Skeletal muscle satellite cell (primary cell): ENCODE results near the gene CRKL.
A peak's percentile ranks its signal among the peaks of the same experiment; 100 is the strongest.
"Not testable (repeated sequence)": the region's sequence is repeated elsewhere in the genome, so short reads cannot be mapped to it uniquely, and the experiment has no call there.

Source experiments
- H3K27me3 ChIP-seq: 2 replicates; pipeline ENCODE4 v1.7.0; 2013; ENCODE audit warnings: low read length; ENCODE audit not compliant: control insufficient read depth, insufficient read depth
- H3K36me3 ChIP-seq: 2 replicates; pipeline ENCODE4 v1.7.0; 2013; ENCODE audit warnings: mild to moderate bottlenecking, control low read depth, low read length; ENCODE audit not compliant: insufficient read depth
- H3K4me1 ChIP-seq: 2 replicates; pipeline ENCODE4 v1.7.0; 2013; ENCODE audit warnings: low read length; ENCODE audit not compliant: control insufficient read depth, insufficient read depth
- H3K4me2 ChIP-seq: 2 replicates; pipeline ENCODE4 v1.7.0; 2013; ENCODE audit warnings: mild to moderate bottlenecking, low read length
- H3K4me3 ChIP-seq: 2 replicates; pipeline ENCODE4 v1.7.0; 2013; ENCODE audit warnings: low read length
- H3K9ac ChIP-seq: 2 replicates; pipeline ENCODE4 v1.7.0; 2013; ENCODE audit warnings: mild to moderate bottlenecking, low read depth, low read length, moderate library complexity
- H3K9me3 ChIP-seq: replicated peaks from 2 replicates; pipeline ENCODE4 v1.7.0; 2013; ENCODE audit warnings: mild to moderate bottlenecking, control low read depth, low read length

CRKL gene

DNA sequence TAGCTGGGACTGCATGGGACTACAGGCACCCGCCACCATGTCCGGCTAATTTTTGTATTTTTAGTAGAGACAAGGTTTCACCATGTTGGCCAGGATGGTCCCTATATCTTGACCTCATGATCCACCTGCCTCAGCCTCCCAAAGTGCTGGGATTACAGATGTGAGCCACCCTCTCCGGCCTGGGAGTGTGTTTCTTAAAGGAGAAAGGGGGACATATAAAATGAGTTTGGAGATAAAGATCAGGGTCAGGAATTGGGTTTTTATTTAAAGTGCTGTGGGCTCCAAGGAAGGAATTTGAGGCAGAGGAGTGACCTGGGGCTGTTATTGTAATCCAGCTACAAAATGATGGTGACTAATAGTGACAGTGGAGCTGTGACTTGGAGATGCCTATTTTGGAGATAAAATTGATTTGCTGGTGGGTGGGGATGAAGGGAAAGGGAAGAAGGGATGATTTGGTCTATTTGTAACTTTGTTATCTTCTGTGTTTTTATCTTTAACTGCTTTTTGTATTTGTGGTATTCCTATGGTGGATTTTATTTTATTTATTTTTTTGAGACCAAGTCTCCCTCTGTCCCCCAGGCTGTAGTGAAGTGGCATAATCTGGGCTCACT is 5.0 kb downstream of the CRKL start:
- Histone ChIP-seq H3K36me3 (peaks cover 5% of the 10 kb centered on the region), H3K4me1 (peaks cover 16% of the 10 kb centered on the region), H3K9me3 (no peaks in the 10 kb centered on the region), H3K4me2 (peak overlapping the region; percentile 20), H3K27me3 (no peaks in the 10 kb centered on the region), H3K9ac (no peak overlapping the region), H3K4me3 (no peak overlapping the region)

DNA sequence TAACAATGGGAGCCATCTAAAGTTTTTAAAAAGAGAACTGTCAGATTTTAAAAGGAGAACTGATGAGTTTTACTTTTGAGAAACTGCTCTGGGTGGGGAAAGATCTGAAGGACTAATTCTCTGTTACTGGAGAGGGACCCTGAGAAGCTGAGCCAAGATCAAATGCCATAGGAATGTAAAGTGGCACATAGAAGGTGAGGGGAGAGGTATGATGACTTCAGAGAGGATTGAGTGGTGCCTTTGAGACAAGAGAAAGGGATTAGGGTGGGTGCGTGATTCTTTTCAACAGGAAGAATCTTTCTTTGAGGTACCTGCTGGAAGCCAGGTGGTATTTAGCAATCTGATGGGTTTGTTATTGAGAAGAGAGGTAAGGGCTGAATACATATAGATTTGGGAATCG is 9.0 kb downstream of the CRKL start:
- Histone ChIP-seq H3K36me3 (peaks cover 5% of the 10 kb centered on the region), H3K9ac (no peak overlapping the region), H3K9me3 (no peaks in the 10 kb centered on the region), H3K4me1 (peaks cover 8% of the 10 kb centered on the region), H3K4me3 (no peak overlapping the region), H3K4me2 (no peak overlapping the region), H3K27me3 (no peaks in the 10 kb centered on the region)

DNA sequence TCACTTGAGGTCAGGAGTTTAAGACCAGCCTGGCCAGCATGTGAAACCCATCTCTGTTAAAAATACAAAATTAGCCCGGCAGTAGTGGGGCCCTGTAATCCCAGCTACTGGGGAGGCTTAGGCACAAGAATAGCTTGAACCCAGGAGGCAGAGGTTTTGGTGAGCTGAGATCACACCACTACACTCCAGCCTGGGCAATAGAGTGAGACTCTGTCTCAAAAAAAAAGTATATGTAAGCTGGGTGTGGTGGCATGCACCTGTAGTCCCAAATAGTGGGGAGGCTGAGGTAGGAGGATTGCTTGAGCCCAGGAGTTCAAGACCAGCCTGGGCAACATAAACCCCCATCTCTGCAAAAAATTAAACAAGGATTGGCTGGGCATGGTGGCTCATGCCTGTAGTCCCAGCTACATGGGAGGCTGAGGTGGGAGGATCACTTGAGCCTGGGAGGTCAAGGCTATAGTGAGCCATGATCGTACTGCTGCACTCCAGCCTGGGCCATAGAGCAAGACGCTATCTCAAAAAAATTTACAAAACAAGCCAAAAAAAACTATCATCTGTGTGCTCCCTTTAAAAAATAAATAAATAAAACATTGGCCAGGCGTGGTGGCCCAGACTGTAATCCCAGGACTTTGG is 10.8 kb downstream of the CRKL start:
- Histone ChIP-seq H3K4me2 (no peak overlapping the region), H3K4me3 (no peak overlapping the region), H3K9ac (no peak overlapping the region), H3K9me3 (no peaks in the 10 kb centered on the region), H3K36me3 (peaks cover 5% of the 10 kb centered on the region), H3K27me3 (no peaks in the 10 kb centered on the region), H3K4me1 (no peaks in the 10 kb centered on the region)

DNA sequence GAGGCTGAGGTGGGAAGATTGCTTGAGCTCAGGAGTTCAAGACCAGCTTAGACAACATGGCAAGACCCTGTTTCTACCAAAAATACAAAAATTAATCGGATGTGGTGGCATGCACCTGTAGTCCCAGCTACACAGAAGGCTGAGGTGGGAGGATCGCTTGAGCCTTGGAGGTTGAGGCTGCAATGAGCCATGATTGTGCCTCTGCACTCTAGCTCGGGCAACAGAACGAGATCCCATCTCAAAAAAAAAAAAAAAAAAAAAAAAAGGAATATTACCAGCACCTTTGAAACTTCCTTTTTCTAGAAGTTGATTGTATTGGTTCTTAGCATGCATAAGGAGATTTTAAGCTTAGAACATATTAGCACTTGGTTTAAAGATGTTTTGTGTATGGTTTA is 11.4 kb downstream of the CRKL start:
- Histone ChIP-seq H3K9ac (no peak overlapping the region), H3K4me3 (no peak overlapping the region), H3K4me1 (no peaks in the 10 kb centered on the region), H3K4me2 (no peak overlapping the region), H3K27me3 (no peaks in the 10 kb centered on the region), H3K9me3 (no peaks in the 10 kb centered on the region), H3K36me3 (peaks cover 5% of the 10 kb centered on the region)

DNA sequence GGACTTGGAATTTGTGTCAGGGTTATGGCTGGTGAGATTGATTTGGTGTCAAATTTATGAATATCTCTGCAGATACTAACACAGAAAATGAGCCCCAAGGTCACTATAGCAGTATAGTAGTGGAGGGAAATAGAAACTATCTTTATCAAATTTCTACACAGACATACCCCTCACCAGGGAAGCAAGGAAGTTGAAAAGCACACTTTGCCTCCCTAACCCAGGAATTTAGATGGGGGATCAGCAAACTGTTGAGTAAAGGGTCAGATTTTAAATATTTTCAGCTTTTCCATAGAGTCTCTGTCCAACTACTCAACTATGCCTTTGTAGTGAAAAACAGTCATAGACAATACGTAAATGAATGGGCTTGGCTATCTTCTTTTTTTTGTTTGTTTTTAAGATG is 12.8 kb downstream of the CRKL start:
- Histone ChIP-seq H3K9me3 (no peaks in the 10 kb centered on the region), H3K36me3 (peaks cover 14% of the 10 kb centered on the region), H3K27me3 (no peaks in the 10 kb centered on the region), H3K4me2 (no peak overlapping the region), H3K4me3 (no peak overlapping the region), H3K9ac (no peak overlapping the region), H3K4me1 (no peaks in the 10 kb centered on the region)

DNA sequence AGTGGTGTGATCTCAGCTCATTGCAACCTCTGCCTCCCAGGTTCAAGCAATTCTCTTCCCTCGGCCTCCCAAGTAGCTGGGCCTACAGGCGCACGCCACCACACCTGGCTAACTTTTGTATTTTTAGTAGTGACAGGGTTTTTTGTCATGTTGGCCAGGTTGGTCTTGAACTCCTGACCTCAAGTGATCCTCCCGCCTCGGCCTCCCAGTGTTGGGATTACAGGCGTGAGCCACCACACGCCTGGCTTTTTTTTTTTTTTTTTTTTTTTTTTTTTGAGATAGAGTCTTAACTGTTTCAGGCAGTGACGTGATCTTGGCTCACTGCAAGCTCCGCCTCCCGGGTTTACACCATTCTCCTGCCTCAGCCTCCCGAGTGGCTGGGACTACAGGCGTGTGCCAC is 13.2 kb downstream of the CRKL start:
- not testable (repeated sequence) for H3K4me1 ChIP-seq, H3K4me2 ChIP-seq, H3K9me3 ChIP-seq, H3K4me3 ChIP-seq, H3K9ac ChIP-seq, H3K27me3 ChIP-seq
- H3K36me3 ChIP-seq, result peaks cover 13% of the 10 kb centered on the region

DNA sequence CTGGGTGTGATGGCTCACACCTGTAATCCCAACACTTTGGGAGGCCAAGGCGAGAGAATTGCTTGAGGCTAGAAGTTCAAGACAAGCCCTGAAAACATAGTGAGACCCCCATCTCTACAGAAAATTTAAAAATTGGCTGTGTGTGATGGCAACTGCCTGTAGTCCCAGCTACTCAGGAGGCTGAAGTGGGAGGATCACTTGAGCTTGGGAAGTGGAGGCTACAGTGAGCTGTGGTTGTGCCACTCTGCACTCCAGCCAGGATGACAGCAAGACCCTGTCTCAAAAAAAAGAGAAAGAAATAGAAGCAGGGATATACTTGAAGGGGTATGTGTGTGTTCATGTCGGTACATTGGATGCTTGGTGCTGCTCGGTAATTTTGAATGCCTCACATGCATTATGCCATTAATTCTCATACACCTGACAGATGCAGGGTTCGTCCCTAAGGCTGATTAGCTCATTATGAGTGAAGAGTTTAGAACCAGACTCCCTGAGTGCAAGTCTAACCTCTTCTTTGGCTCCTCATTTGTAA is 14.0 kb downstream of the CRKL start:
- Histone ChIP-seq H3K36me3 (peaks cover 9% of the 10 kb centered on the region), H3K9me3 (no peaks in the 10 kb centered on the region), H3K27me3 (no peaks in the 10 kb centered on the region), H3K9ac (no peak overlapping the region), H3K4me2 (no peak overlapping the region), H3K4me3 (no peak overlapping the region), H3K4me1 (no peaks in the 10 kb centered on the region)

DNA sequence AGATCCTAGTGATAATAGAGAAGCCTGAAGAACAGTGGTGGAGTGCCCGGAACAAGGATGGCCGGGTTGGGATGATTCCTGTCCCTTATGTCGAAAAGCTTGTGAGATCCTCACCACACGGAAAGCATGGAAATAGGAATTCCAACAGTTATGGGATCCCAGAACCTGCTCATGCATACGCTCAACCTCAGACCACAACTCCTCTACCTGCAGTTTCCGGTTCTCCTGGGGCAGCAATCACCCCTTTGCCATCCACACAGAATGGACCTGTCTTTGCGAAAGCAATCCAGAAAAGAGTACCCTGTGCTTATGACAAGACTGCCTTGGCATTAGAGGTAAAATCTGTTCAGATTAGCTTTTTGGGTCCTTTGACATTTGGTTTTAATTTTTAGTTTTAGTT is 16.7 kb downstream of the CRKL start:
- Histone ChIP-seq H3K36me3 (peaks cover 9% of the 10 kb centered on the region), H3K27me3 (no peaks in the 10 kb centered on the region), H3K4me1 (peaks cover 4% of the 10 kb centered on the region), H3K4me3 (no peak overlapping the region), H3K4me2 (no peak overlapping the region), H3K9ac (no peak overlapping the region), H3K9me3 (no peaks in the 10 kb centered on the region)

DNA sequence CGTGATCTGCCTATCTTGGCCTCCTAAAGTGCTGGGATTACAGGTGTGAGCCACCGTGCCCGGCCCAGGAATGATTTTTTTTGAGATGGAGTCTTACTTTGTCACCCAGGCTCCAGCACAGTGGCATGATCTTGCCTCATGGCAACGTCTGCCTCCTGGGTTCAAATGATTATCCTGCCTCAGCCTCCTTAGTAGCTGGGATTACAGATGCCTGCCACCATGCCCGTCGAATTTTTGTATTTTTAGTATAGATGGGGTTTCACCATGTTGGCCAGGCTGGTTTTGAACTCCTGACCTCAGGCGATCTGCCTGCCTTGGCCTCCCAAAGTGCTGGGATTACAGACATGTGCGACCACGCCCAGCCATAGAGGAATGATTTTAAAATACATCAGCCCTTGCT is 17.8 kb downstream of the CRKL start:
- H3K4me1 ChIP-seq, H3K4me2 ChIP-seq, H3K9me3 ChIP-seq, H3K36me3 ChIP-seq, H3K27me3 ChIP-seq, H3K4me3 ChIP-seq, H3K9ac ChIP-seq: not testable (repeated sequence)

DNA sequence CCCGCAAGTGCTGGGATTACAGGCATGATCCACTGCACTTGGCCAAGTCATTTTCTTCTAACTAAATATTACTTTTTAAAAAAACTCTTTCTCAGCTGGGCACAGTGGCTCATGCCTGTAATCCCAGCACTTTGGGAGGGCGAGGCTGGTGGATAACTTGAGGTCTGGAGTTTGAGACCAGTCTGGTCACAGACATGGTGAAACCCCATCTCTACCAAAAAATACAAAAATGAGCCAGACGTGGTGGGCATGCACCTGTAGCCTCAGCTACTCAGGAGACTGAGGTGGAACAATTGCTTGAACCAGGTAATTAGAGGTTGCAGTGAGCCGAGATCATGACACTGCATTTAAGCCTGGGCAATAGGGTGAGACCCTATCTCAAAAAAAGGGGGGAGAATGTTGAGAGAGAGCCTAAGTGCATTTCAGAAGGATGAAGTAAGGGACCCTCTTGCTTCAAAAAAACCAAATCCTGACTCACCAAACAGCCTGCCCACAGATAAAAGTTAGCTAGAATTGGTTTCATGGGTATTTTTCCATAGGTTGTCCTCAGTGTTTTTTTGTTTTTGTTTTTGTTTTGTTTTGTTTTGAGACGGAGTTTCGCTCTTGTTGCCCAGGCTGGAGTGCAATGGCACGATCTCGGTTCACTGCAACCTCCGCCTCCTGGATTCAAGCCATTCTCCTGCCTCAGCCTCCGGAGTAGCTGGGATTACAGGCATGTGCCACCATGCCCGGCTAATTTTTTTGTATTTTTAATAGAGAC is 18.8 kb downstream of the CRKL start:
- not testable (repeated sequence) for H3K27me3 ChIP-seq, H3K36me3 ChIP-seq, H3K9ac ChIP-seq, H3K4me2 ChIP-seq, H3K4me3 ChIP-seq, H3K4me1 ChIP-seq, H3K9me3 ChIP-seq

DNA sequence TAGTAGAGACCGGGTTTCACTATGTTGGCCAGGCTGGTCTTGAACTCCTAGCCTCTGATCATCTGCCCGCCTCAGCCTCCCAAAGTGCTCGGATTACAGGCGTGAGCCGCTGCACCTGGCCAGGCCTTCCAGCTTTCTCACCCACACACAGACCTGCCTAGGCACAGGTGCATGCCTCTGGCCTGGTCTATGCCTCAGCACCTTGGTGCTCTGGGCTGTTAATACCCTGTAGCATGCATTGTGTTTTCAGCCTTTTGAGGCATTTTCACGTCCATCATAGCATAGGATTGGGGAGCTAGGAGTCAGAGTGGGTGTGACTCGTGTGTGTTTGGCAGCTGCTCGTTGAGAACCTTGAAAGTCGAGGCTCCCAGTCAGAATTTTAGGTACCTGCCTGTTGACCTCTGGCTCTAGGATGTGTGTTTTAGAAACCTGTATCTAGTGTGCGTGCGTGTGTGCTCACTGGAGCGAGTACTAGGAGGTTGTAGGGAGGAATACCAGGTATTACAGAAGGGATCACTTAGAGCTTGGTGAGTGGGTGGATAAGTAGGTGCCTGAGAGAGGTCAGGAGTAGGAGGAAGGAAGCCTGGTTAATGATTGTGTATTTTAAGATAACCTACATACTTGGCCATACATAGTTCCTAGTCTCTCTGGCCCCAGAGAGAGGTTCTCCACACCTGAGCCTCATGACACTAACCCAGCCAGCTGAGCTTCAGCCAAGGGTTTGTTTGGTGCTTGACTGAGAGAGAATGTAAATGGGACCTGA is 20.0 kb downstream of the CRKL start:
- Histone ChIP-seq H3K4me2 (no peak overlapping the region), H3K9me3 (no peaks in the 10 kb centered on the region), H3K9ac (no peak overlapping the region), H3K4me3 (no peak overlapping the region), H3K36me3 (peaks cover 9% of the 10 kb centered on the region), H3K4me1 (peaks cover 4% of the 10 kb centered on the region), H3K27me3 (no peaks in the 10 kb centered on the region)
